Mammary epithelial cell (primary cell): ENCODE measurements around the gene NEFH.

Experiments used
- EZH2 ChIP-seq: IDR thresholded peaks from 2 replicates; pipeline ENCODE4 v1.6.1; 2012; ENCODE audit warnings: low read length, inconsistent platforms, borderline replicate concordance
- TF ChIP-seq, protein P1 (sequence below), 2 donors: IDR thresholded peaks in 1 of 2; conservative IDR thresholded peaks in 1 of 2; 2 replicates each; pipeline ENCODE4 v1.5.1; 2011 to 2012; ENCODE audit warnings: inconsistent platforms in 2 of 2, low read length in 2 of 2, mild to moderate bottlenecking in 2 of 2, control low read depth in 1 of 2, low read depth in 1 of 2; ENCODE audit not compliant: insufficient read depth in 1 of 2; ENCODE audit errors: extremely low read depth in 1 of 2

DNA sequence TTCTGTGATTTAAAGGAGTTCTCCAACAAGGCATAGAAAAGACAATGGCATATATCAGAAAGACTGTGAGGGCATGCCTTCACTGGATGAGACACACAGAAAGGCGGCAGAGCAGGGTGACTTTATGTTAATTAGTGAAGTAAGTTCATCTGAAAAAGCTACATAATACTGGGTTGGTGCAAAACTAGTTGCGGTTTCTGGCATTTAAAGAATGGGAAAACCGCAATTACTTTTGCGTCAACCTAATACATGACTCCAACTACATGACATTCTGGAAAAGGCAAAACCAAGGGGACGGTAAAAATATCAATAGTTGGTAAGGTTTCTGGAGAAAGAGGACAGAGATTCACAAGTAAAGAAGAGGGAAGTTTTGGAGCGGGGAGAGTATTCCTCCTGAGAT is 36.6 kb upstream of the NEFH start:
- TF ChIP-seq, protein P1, sequence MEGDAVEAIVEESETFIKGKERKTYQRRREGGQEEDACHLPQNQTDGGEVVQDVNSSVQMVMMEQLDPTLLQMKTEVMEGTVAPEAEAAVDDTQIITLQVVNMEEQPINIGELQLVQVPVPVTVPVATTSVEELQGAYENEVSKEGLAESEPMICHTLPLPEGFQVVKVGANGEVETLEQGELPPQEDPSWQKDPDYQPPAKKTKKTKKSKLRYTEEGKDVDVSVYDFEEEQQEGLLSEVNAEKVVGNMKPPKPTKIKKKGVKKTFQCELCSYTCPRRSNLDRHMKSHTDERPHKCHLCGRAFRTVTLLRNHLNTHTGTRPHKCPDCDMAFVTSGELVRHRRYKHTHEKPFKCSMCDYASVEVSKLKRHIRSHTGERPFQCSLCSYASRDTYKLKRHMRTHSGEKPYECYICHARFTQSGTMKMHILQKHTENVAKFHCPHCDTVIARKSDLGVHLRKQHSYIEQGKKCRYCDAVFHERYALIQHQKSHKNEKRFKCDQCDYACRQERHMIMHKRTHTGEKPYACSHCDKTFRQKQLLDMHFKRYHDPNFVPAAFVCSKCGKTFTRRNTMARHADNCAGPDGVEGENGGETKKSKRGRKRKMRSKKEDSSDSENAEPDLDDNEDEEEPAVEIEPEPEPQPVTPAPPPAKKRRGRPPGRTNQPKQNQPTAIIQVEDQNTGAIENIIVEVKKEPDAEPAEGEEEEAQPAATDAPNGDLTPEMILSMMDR (conservative IDR thresholded peaks at IDR 0.05 in 1 of 2, IDR thresholded peaks at IDR 0.05 in 1 of 2; ENCODE audit: extremely low read depth in 1 of 2, insufficient read depth in 1 of 2, low read depth in 1 of 2, low read length in 2 of 2): no peak
- no peak for TF ChIP-seq EZH2
